HEK293 (cell line): ENCODE data around the gene MANSC4.

ENCODE experiments used
- CTCF ChIA-PET: fragments of 350-600 bp; formaldehyde crosslinking; extraction: SDS; loops from one replicate; lab custom pipeline; 2021; ENCODE audit warnings: antibody characterized with exemption; lab: Yijun Ruan, JAX
- POLR2A ChIA-PET: fragments of 300-600 bp; formaldehyde crosslinking; extraction: SDS; loops from one replicate; lab custom pipeline; 2020; ENCODE audit warnings: antibody characterized with exemption, inconsistent platforms; lab: Yijun Ruan, JAX
- H3K27ac ChIP-seq: fragments of 200-500 bp; sonication (Bioruptor generic); 2 replicates; pipeline ENCODE4 v1.5.1; 2014; ENCODE audit warnings: low read depth, low read length, control low read depth, inconsistent platforms; ENCODE audit errors: extremely low read depth
- H3K36me3 ChIP-seq, 2 experiments: fragments of 200-500 bp in 1 of 2; sonication (Bioruptor generic) in 1 of 2; 1 replicate in 1 of 2; 2 replicates in 1 of 2; pipeline ENCODE4 v1.5.1; 2014 to 2017; ENCODE audit warnings: inconsistent platforms in 2 of 2, low read length in 2 of 2; ENCODE audit not compliant: control insufficient read depth in 2 of 2, insufficient read depth in 1 of 2
- H3K4me1 ChIP-seq: fragments of 200-500 bp; sonication (Bioruptor generic); 2 replicates; pipeline ENCODE4 v1.5.1; 2014; ENCODE audit warnings: mild to moderate bottlenecking, low read length, inconsistent platforms; ENCODE audit not compliant: control insufficient read depth, insufficient read depth
- H3K4me3 ChIP-seq: 2 replicates; pipeline ENCODE4 v1.5.1; 2011; ENCODE audit warnings: low read depth, mild to moderate bottlenecking, control low read depth, low read length, moderate library complexity
- H3K9me3 ChIP-seq: fragments of 200-500 bp; sonication (Bioruptor generic); 2 replicates; pipeline ENCODE4 v1.5.1; 2014; ENCODE audit warnings: low read depth, low read length, inconsistent platforms; ENCODE audit not compliant: control insufficient read depth, insufficient read depth
- BCL11A ChIP-seq: fragments of 450-650 bp; formaldehyde crosslinking; IDR thresholded peaks from 2 replicates; pipeline ENCODE4 v1.5.1; 2016; ENCODE audit warnings: low read depth, missing biosample characterization, missing genetic modification characterization
- FEZF1 ChIP-seq: fragments of 450-650 bp; formaldehyde crosslinking; IDR thresholded peaks from 2 replicates; pipeline ENCODE4 v1.5.1; 2016; ENCODE audit warnings: missing biosample characterization, missing genetic modification characterization
- GLIS1 ChIP-seq: fragments of 450-650 bp; formaldehyde crosslinking; IDR thresholded peaks from 2 replicates; pipeline ENCODE4 v1.5.1; 2016; ENCODE audit warnings: missing biosample characterization, missing genetic modification characterization
- OSR2 ChIP-seq: fragments of 450-650 bp; formaldehyde crosslinking; IDR thresholded peaks from 2 replicates; pipeline ENCODE4 v1.5.1; 2016; ENCODE audit warnings: missing biosample characterization, missing genetic modification characterization
- OVOL3 ChIP-seq: fragments of 450-650 bp; formaldehyde crosslinking; IDR thresholded peaks from 2 replicates; pipeline ENCODE4 v1.5.1; 2016; ENCODE audit warnings: missing biosample characterization, missing genetic modification characterization
- PRDM1 ChIP-seq: fragments of 450-650 bp; formaldehyde crosslinking; IDR thresholded peaks from 2 replicates; pipeline ENCODE4; 2016; ENCODE audit warnings: missing biosample characterization, missing genetic modification characterization
- PRDM6 ChIP-seq: fragments of 450-650 bp; formaldehyde crosslinking; IDR thresholded peaks from 2 replicates; pipeline ENCODE4 v1.5.1; 2017; ENCODE audit warnings: missing biosample characterization, missing genetic modification characterization
- SCRT1 ChIP-seq: fragments of 450-650 bp; formaldehyde crosslinking; IDR thresholded peaks from 2 replicates; pipeline ENCODE4 v1.5.1; 2016; ENCODE audit warnings: missing biosample characterization, missing genetic modification characterization, borderline replicate concordance
- SCRT2 ChIP-seq: fragments of 450-650 bp; formaldehyde crosslinking; IDR thresholded peaks from 2 replicates; pipeline ENCODE4 v1.5.1; 2016; ENCODE audit warnings: missing biosample characterization, missing genetic modification characterization
- WT1 ChIP-seq: fragments of 450-650 bp; formaldehyde crosslinking; IDR thresholded peaks from 2 replicates; pipeline ENCODE4 v1.5.1; 2016; ENCODE audit warnings: missing biosample characterization, missing genetic modification characterization
- ZBTB44 ChIP-seq: fragments of 450-650 bp; IDR thresholded peaks from 2 replicates; pipeline ENCODE4 v1.5.1; 2018; ENCODE audit warnings: missing biosample characterization, mild to moderate bottlenecking, missing genetic modification characterization
- ZNF280D ChIP-seq: fragments of 450-650 bp; formaldehyde crosslinking; IDR thresholded peaks from 2 replicates; pipeline ENCODE4 v1.5.1; 2016; ENCODE audit warnings: missing biosample characterization, missing genetic modification characterization
- ZNF398 ChIP-seq: fragments of 450-650 bp; formaldehyde crosslinking; IDR thresholded peaks from 2 replicates; pipeline ENCODE4 v1.5.1; 2017; ENCODE audit warnings: missing biosample characterization, missing genetic modification characterization
- ZNF510 ChIP-seq: fragments of 450-650 bp; formaldehyde crosslinking; IDR thresholded peaks from 2 replicates; pipeline ENCODE4 v1.5.1; 2018; ENCODE audit warnings: mild to moderate bottlenecking, missing genetic modification characterization, missing biosample characterization; ENCODE audit not compliant: insufficient replicate concordance
- ZNF558 ChIP-seq: fragments of 450-650 bp; formaldehyde crosslinking; IDR thresholded peaks from 2 replicates; pipeline ENCODE4 v1.5.1; 2016; ENCODE audit warnings: missing biosample characterization, missing genetic modification characterization
- ZNF768 ChIP-seq: fragments of 450-650 bp; formaldehyde crosslinking; IDR thresholded peaks from 2 replicates; pipeline ENCODE4 v1.5.1; 2018; ENCODE audit warnings: missing biosample characterization, mild to moderate bottlenecking, missing genetic modification characterization

The MANSC4 gene

GRCh38 chr12:27771481-27772327, 8.3 kb downstream of the MANSC4 start:
- H3K9me3 ChIP-seq = no peaks in the 10 kb centered on the region
- ChIA-PET POLR2A (no interaction called here), CTCF (interaction anchor here (0.5 to 0.9 kb wide), 4 partner anchors 50 to 405 kb away, joined by 3 to 6 read pairs (median 4); no protein-coding TSS in a partner anchor)
- H3K27ac ChIP-seq = no peak overlapping the region
- TF ChIP-seq PRDM1 (tag by site-specific recombination) (peak; percentile 82), ZBTB44 (tag by site-specific recombination) (no peak), FEZF1 (tag by site-specific recombination) (peak; percentile 43), OSR2 (tag by site-specific recombination) (peak; percentile 19; the same call in 1 of the 2 replicates), ZNF510 (tag by site-specific recombination) (peak; percentile 6), ZNF768 (tag by site-specific recombination) (no peak), GLIS1 (tag by site-specific recombination) (peak; percentile 62), SCRT2 (tag by site-specific recombination) (peak; percentile 52), SCRT1 (peak; percentile 61; the same call in 1 of the 2 replicates), PRDM6 (peak; percentile 49; the same call in 1 of the 2 replicates)
- peaks cover 24% of the 10 kb centered on the region for H3K4me1 ChIP-seq
- H3K36me3 ChIP-seq = no peaks in the 10 kb centered on the region
- no peak overlapping the region for H3K4me3 ChIP-seq

GRCh38 chr12:27769142-27769673, 10.8 kb downstream of the MANSC4 start:
- ChIA-PET POLR2A (interaction anchor here (0.7 kb wide), 1 partner anchor 46 kb away, joined by 3 read pairs; no protein-coding TSS in a partner anchor), CTCF (interaction anchor here (0.6 kb wide), 1 partner anchor 19 kb away, joined by 7 read pairs; no protein-coding TSS in a partner anchor)
- Histone ChIP-seq H3K4me3 (no peak overlapping the region), H3K9me3 (no peaks in the 10 kb centered on the region), H3K27ac (no peak overlapping the region), H3K36me3 (no peaks in the 10 kb centered on the region), H3K4me1 (peaks cover 24% of the 10 kb centered on the region)
- TF ChIP-seq OVOL3 = no peak
- TF ChIP-seq BCL11A (tag by site-specific recombination) = no peak
- TF ChIP-seq ZNF558 (tag by site-specific recombination) = no peak
- TF ChIP-seq ZNF398 (tag by site-specific recombination) = no peak
- no peak for TF ChIP-seq WT1 (tag by site-specific recombination)
- no peak for TF ChIP-seq ZNF280D
